ENCODE data around the gene TNNT2. TPM values are rescaled to one million over a fixed set of nuclear protein-coding genes. Genes with fewer than 3 reads are reported as not detected.

Gene TNNT2
- total and polyA plus RNA-seq, 2 donors (not counting 1 experiment from before 2014, with no cell fraction given): not detected

DNA sequence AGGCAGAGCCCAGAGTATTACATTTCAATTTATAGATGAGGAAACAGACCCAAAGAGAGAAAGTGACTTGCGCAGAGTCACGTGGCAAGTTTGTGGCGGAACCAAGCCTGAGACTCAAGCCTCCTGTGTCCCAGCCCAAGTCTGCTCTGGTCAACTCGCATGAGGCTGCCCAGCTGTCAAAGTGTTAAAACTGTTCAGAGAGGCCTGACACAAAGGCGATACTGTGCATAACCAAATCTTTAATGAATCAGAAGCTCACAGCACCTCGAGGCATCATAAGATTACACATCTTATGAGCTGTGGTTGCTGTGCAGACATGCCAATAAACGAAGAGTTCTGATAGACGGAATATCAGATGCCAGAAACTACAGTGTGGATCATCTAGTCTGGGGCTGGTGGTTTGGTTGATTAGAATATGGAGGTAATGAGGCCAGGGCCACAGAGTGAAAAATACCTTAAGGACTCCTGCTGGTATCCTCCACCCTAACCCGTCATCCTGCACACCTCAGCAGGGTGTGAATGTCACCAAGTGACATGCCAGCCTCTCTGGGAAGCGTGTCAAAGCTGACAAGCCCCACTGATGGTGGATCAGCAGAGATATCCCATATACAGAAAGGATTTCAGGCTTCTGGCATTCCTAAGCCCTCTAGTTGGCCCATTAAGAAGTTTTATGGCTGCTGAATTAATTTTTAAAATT, 42.2 kb downstream of the TNNT2 start:
- Histone ChIP-seq H3K4me2 (replicated peaks; ENCODE audit: low read depth, low read length, poor library complexity, severe bottlenecking) (no peak overlapping the region), H3K4me3 (ENCODE audit: control extremely low read depth in 1 of 5, extremely low read depth in 1 of 5, insufficient read depth in 1 of 5, low read depth in 2 of 5, low read length in 4 of 5) (no peak overlapping the region), H3K4me1 (ENCODE audit: control insufficient read depth in 2 of 2, insufficient read depth in 2 of 2, low read length in 2 of 2) (no peaks in the 10 kb centered on the region), H3K9ac (ENCODE audit: low read length) (no peak overlapping the region), H3K27ac (ENCODE audit: low read length in 2 of 2) (no peak overlapping the region), H3K36me3 (replicated peaks in 1 of 2; ENCODE audit: control extremely low read depth in 1 of 2, control insufficient read depth in 1 of 2, extremely low read depth in 1 of 2, insufficient read depth in 2 of 2, low read length in 1 of 2) (no peaks in the 10 kb centered on the region), H2AFZ (ENCODE audit: insufficient read depth, low read depth, low read length, poor library complexity, severe bottlenecking) (no peak overlapping the region), H3K27me3 (replicated peaks in 1 of 4; ENCODE audit: control extremely low read depth in 1 of 4, control insufficient read depth in 3 of 4, insufficient read depth in 4 of 4, low read length in 3 of 4) (peaks cover 0 to 3% (median 0%) of the 10 kb centered on the region in 4 experiments), H3K79me2 (ENCODE audit: control insufficient read depth, insufficient read depth, low read length) (no peaks in the 10 kb centered on the region), H3K9me3 (ENCODE audit: control extremely low read depth in 1 of 3, control insufficient read depth in 2 of 3, insufficient read depth in 1 of 3, low read length in 2 of 3) (no peaks in the 10 kb centered on the region), H4K20me1 (ENCODE audit: control insufficient read depth, insufficient read depth, low read length, poor library complexity, severe bottlenecking) (no peaks in the 10 kb centered on the region)
- Mint-ChIP-seq H3K27me3 (peaks cover 10% of the 10 kb centered on the region), H3K9me3 (ENCODE audit: insufficient read depth) (no peaks in the 10 kb centered on the region), H3K27ac (no peak overlapping the region), H3K4me3 (no peak overlapping the region), H3K4me1 (no peaks in the 10 kb centered on the region)
- 93% methylated on average over 8 of the region's 10 CpGs for WGBS (ENCODE audit: insufficient coverage)
- DNase-seq (no peak), ATAC-seq (ENCODE audit: low read depth) (no peak)
- CTCF ChIA-PET: no interaction called here
- no peak for TF ChIP-seq EZH2 (IDR thresholded peaks at IDR 0.05; ENCODE audit: borderline replicate concordance, insufficient read depth, low read depth, low read length, poor library complexity, severe bottlenecking)
- TF ChIP-seq, protein P1, sequence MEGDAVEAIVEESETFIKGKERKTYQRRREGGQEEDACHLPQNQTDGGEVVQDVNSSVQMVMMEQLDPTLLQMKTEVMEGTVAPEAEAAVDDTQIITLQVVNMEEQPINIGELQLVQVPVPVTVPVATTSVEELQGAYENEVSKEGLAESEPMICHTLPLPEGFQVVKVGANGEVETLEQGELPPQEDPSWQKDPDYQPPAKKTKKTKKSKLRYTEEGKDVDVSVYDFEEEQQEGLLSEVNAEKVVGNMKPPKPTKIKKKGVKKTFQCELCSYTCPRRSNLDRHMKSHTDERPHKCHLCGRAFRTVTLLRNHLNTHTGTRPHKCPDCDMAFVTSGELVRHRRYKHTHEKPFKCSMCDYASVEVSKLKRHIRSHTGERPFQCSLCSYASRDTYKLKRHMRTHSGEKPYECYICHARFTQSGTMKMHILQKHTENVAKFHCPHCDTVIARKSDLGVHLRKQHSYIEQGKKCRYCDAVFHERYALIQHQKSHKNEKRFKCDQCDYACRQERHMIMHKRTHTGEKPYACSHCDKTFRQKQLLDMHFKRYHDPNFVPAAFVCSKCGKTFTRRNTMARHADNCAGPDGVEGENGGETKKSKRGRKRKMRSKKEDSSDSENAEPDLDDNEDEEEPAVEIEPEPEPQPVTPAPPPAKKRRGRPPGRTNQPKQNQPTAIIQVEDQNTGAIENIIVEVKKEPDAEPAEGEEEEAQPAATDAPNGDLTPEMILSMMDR (IDR thresholded peaks at IDR 0.05): no peak
- intact Hi-C loops (cut with micrococcal nuclease): no loop called here
- POLR2A ChIA-PET: no interaction called here

- H3K27ac ChIP-seq (ENCODE audit: low read length in 2 of 2): no peak overlapping the region
- H3K9ac ChIP-seq (ENCODE audit: low read length): no peak overlapping the region
- H3K27me3 ChIP-seq (replicated peaks in 1 of 4; ENCODE audit: control extremely low read depth in 1 of 4, control insufficient read depth in 3 of 4, insufficient read depth in 4 of 4, low read length in 3 of 4): peaks cover 0 to 3% (median 0%) of the 10 kb centered on the region in 4 experiments
- H3K4me3 Mint-ChIP-seq: no peak overlapping the region
- no peaks in the 10 kb centered on the region for H3K4me1 ChIP-seq (ENCODE audit: control insufficient read depth in 2 of 2, insufficient read depth in 2 of 2, low read length in 2 of 2)
- DNase-seq: no peak
- H3K79me2 ChIP-seq (ENCODE audit: control insufficient read depth, insufficient read depth, low read length): no peaks in the 10 kb centered on the region
- ATAC-seq (ENCODE audit: low read depth): no peak
- ChIA-PET POLR2A (no interaction called here), CTCF (no interaction called here)
- H3K9me3 Mint-ChIP-seq (ENCODE audit: insufficient read depth): no peaks in the 10 kb centered on the region
- H3K9me3 ChIP-seq (ENCODE audit: control extremely low read depth in 1 of 3, control insufficient read depth in 2 of 3, insufficient read depth in 1 of 3, low read length in 2 of 3): no peaks in the 10 kb centered on the region
- peaks cover 11% of the 10 kb centered on the region for H3K27me3 Mint-ChIP-seq
- H2AFZ ChIP-seq (ENCODE audit: insufficient read depth, low read depth, low read length, poor library complexity, severe bottlenecking): no peak overlapping the region
- 62% methylated on average over 2 of the region's 11 CpGs for WGBS (ENCODE audit: insufficient coverage)
- intact Hi-C loops (cut with micrococcal nuclease): no loop called here
- H3K4me2 ChIP-seq (replicated peaks; ENCODE audit: low read depth, low read length, poor library complexity, severe bottlenecking): no peak overlapping the region
- H4K20me1 ChIP-seq (ENCODE audit: control insufficient read depth, insufficient read depth, low read length, poor library complexity, severe bottlenecking): no peaks in the 10 kb centered on the region
- TF ChIP-seq, protein P1 (IDR thresholded peaks at IDR 0.05): no peak
- no peak for TF ChIP-seq EZH2 (IDR thresholded peaks at IDR 0.05; ENCODE audit: borderline replicate concordance, insufficient read depth, low read depth, low read length, poor library complexity, severe bottlenecking)
- no peak overlapping the region for H3K27ac Mint-ChIP-seq
- no peaks in the 10 kb centered on the region for H3K4me1 Mint-ChIP-seq
- H3K36me3 ChIP-seq (replicated peaks in 1 of 2; ENCODE audit: control extremely low read depth in 1 of 2, control insufficient read depth in 1 of 2, extremely low read depth in 1 of 2, insufficient read depth in 2 of 2, low read length in 1 of 2): no peaks in the 10 kb centered on the region
- no peak overlapping the region for H3K4me3 ChIP-seq (ENCODE audit: control extremely low read depth in 1 of 5, extremely low read depth in 1 of 5, insufficient read depth in 1 of 5, low read depth in 2 of 5, low read length in 4 of 5)
Observed at GRCh38 chr1:201334325-201335173, 42.9 kb downstream of the TNNT2 start.

Measured in B cell (primary cell).